Glomerular visceral epithelial cell (primary cell): ENCODE data around the gene RINL.

Source experiments
- DNase-seq: peaks from one replicate; pipeline ENCODE4 v3.0.0-alpha.2; 2016; ENCODE audit errors: extremely low spot score

Gene RINL

GRCh38 chr19:38877781-38878574 lies at the start of gene RINL:
RINL (minus strand) TSS chr19:38878275; CDS start chr19:38876742, 1,533 bp downstream.
- DNase-seq, result no peak

- no peak for DNase-seq
These were observed 46.3 kb upstream of the RINL start for GRCh38 chr19:38924388-38924787.

GRCh38 chr19:38922482-38922881 lies 44.4 kb upstream of the RINL start:
- DNase-seq, result no peak

GRCh38 chr19:38921420-38922274 lies 43.6 kb upstream of the RINL start:
- no peak for DNase-seq

- no peak for DNase-seq
These were observed 42.7 kb upstream of the RINL start for GRCh38 chr19:38920602-38921419.

- DNase-seq, result no peak
These were observed 41.9 kb upstream of the RINL start for GRCh38 chr19:38919837-38920601.

GRCh38 chr19:38918526-38918925 lies 40.5 kb upstream of the RINL start:
- DNase-seq, result no peak

GRCh38 chr19:38917921-38918491 lies 39.9 kb upstream of the RINL start:
- DNase-seq, result no peak

- DNase-seq, result no peak
These were observed 39.4 kb upstream of the RINL start for GRCh38 chr19:38917516-38917915.

GRCh38 chr19:38915329-38916321 lies 37.5 kb upstream of the RINL start:
- no peak for DNase-seq

GRCh38 chr19:38913958-38914357 lies 35.9 kb upstream of the RINL start:
- no peak for DNase-seq

- DNase-seq, result no peak
These were observed 34.8 kb upstream of the RINL start for GRCh38 chr19:38912600-38913514.

GRCh38 chr19:38911388-38912001 lies 33.4 kb upstream of the RINL start:
- DNase-seq, result no peak

GRCh38 chr19:38910488-38910887 lies 32.4 kb upstream of the RINL start:
- DNase-seq, result no peak

GRCh38 chr19:38908911-38909310 lies 30.8 kb upstream of the RINL start:
- no peak for DNase-seq

GRCh38 chr19:38907670-38908069 lies 29.6 kb upstream of the RINL start:
- DNase-seq, result no peak

- DNase-seq, result no peak
These were observed 29.2 kb upstream of the RINL start for GRCh38 chr19:38907227-38907626.

GRCh38 chr19:38905620-38906019 lies 27.5 kb upstream of the RINL start:
- no peak for DNase-seq
